ENCODE results near the gene WDR48. TPM values are rescaled to one million over a fixed set of nuclear protein-coding genes. Genes with fewer than 3 reads are reported as not detected.

Gene WDR48
- total and polyA plus RNA-seq, 9 of the 15 experiments (the other 6 are each of a cell fraction or from before 2014, with no cell fraction given), result 26.6 to 70.6 (median 48.0) TPM

DNA sequence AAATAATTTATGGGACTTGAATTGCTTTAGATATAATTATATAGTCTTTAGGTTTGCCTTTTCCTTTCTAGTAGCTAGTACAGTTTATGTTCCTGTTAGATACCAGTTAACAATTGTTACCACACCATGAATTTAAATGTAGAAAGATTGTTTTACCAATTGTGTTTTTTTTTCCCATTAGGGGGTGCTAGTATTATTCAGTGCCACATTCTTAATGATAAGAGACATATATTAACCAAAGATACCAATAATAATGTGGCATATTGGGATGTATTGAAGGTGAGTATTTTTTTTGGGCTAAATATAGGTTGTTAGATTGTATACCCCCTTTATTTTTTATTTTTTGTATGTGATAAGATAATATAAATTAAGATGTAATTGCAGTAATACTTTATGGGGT lies 27.7 kb downstream of the WDR48 start:
- TF ChIP-seq SMAD4 (CRISPR knock-in tag; conservative IDR thresholded peaks at IDR 0.05) (no peak), NR4A1 (CRISPR knock-in tag; IDR thresholded peaks at IDR 0.05) (no peak), NR4A1 (tag; IDR thresholded peaks at IDR 0.05) (no peak), TAL1 (IDR thresholded peaks at IDR 0.05) (no peak), CCNT2 (IDR thresholded peaks at IDR 0.05; ENCODE audit: borderline replicate concordance, extremely low read depth, insufficient read length, low read depth, low read length) (no peak), NFE2L1 (tag; IDR thresholded peaks at IDR 0.05; ENCODE audit: borderline replicate concordance, low read depth) (no peak), YY1 (IDR thresholded peaks at IDR 0.05; ENCODE audit: borderline replicate concordance in 1 of 3, control insufficient read depth in 1 of 3, extremely low read depth in 1 of 3, insufficient read depth in 3 of 3, insufficient read length in 1 of 3, insufficient replicate concordance in 2 of 3, low read depth in 1 of 3, low read length in 2 of 3) (no peak)
- TF ChIP-seq, protein P1, sequence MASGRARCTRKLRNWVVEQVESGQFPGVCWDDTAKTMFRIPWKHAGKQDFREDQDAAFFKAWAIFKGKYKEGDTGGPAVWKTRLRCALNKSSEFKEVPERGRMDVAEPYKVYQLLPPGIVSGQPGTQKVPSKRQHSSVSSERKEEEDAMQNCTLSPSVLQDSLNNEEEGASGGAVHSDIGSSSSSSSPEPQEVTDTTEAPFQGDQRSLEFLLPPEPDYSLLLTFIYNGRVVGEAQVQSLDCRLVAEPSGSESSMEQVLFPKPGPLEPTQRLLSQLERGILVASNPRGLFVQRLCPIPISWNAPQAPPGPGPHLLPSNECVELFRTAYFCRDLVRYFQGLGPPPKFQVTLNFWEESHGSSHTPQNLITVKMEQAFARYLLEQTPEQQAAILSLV (tag; IDR thresholded peaks at IDR 0.05), result no peak
- FAIRE-seq, result no peak
- H3K4me3 ChIP-seq, result no peak overlapping the region
- H3K9me1 ChIP-seq (ENCODE audit: control insufficient read depth, insufficient read depth, low read length), result no peaks in the 10 kb centered on the region
- intact Hi-C loops (cut with micrococcal nuclease), result no loop called here
- ChIA-PET CTCF (ENCODE audit: low intra/inter-chr PET ratio) (no interaction called here), POLR2A (interaction anchor here (0.6 kb wide), 1 partner anchor 161 kb away, joined by 4 read pairs; no protein-coding TSS in a partner anchor)
- DNase-seq (ENCODE audit: extremely low read depth in 1 of 4, low spot score in 3 of 4), result no peak
- H3K4me1 ChIP-seq (replicated peaks in 1 of 2; ENCODE audit: control insufficient read depth in 2 of 2, insufficient read depth in 2 of 2, low read length in 2 of 2), result no peaks in the 10 kb centered on the region
- no TSS peak for BruUV-seq (replicated peaks)
- H2AFZ ChIP-seq (ENCODE audit: low read depth, low read length), result no peak overlapping the region
- no peak overlapping the region for H3K27ac ChIP-seq (ENCODE audit: extremely low read depth, low read depth, low read length)
- H3K9me3 ChIP-seq (replicated peaks; ENCODE audit: control insufficient read depth, insufficient read depth, low read depth, low read length), result no peaks in the 10 kb centered on the region
- no peak overlapping the region for H3K4me2 ChIP-seq (ENCODE audit: insufficient read depth, low read length)
- no peak overlapping the region for H3K9ac ChIP-seq (ENCODE audit: insufficient read depth in 1 of 2, low read depth in 2 of 2, low read length in 2 of 2)
- no peaks in the 10 kb centered on the region for H3K27me3 ChIP-seq (ENCODE audit: control insufficient read depth in 2 of 2, insufficient read depth in 2 of 2, low read length in 2 of 2)
- in situ Hi-C loops (cut with MboI), result no loop called here
- peaks cover 48% of the 10 kb centered on the region for H3K36me3 ChIP-seq (ENCODE audit: control insufficient read depth, insufficient read depth, low read length)
- ATAC-seq, result no peak
- H3K79me2 ChIP-seq (ENCODE audit: control insufficient read depth, insufficient read depth, low read length), result no peaks in the 10 kb centered on the region
- H4K20me1 ChIP-seq (replicated peaks; ENCODE audit: control insufficient read depth, insufficient read depth, low read length), result no peaks in the 10 kb centered on the region
